NCI-H128 (cell line): Measurements from ENCODE around the gene PKD1.
"Not testable (repeated sequence)": the region's sequence is repeated elsewhere in the genome, so short reads cannot be mapped to it uniquely, and the experiment has no call there.

ENCODE experiments used
- DNase-seq: peaks from one replicate; lab custom pipeline; 2025; ENCODE audit not compliant: unreplicated experiment; lab: John Stamatoyannopoulos, UW

Gene PKD1

DNA sequence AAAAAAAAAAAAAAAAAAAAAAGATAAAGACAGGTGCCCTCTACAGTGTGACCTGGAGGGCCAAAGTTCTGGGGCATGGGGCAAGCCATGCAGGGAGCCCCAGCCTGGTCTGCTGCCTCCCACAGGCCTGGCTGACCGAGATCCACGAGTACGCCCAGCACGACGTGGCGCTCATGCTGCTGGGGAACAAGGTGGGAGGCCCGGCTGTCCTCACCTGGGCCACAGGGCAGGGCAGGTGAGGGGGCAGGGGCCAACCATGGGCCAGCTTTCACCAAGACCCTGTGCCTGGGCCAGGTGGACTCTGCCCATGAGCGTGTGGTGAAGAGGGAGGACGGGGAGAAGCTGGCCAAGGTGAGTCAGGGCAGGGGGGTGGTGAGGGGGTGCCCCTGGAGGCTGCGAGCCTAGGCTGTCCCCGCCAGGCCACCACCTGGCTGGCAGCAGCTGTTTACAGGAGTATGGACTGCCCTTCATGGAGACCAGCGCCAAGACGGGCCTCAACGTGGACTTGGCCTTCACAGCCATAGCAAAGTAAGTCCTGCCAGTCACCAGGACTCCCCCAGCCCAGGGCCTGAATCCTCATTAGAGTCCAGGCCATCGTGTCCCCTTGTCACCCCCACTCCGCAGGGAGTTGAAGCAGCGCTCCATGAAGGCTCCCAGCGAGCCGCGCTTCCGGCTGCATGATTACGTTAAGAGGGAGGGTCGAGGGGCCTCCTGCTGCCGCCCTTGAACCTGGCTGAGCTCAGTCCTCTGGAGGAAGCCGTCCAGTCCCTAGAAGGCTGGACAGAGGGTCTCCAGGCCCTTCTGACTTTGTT is 17.2 kb upstream of the PKD1 start:
- DNase-seq = no peak

DNA sequence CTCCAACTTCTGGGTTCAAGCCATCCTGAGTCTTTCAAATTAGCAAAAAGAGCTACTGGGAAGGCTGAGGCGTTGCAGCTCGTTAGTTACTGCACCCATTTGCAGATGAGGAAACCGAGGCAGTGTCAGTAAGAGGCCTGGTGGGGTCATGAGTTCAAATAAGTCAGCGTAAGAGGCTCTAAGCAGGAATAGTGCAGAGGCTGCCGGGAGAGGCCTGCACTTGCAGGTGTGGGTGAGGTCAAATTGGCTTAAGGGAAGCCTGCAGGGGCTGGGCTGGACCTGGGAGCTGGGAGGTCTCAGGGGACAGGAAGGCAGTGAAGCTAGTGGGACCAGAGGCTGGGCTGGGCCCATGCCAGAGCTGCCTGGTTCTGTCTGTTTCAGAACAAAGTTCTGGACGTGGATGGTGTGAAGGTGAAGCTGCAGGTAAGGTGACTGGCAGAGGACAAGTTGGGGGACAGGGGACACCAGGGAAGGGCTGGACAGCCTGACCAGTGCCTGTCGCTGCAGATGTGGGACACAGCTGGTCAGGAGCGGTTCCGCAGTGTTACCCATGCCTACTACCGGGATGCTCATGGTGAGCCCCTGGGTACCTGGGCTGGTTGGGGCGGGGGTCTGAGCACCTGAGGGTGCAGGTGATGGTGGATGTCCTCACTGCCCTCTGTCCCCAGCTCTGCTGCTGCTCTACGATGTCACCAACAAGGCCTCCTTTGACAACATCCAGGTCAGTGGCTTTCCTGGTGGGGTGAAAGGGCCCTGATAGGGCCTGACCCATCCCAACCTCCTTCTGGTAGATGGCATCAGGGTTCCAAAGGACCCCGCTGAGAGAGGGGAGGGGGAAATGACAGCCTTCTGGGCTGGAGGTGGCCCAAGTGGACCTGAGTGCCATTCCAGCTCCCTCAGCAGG is 15.7 kb upstream of the PKD1 start:
- DNase-seq = no peak

DNA sequence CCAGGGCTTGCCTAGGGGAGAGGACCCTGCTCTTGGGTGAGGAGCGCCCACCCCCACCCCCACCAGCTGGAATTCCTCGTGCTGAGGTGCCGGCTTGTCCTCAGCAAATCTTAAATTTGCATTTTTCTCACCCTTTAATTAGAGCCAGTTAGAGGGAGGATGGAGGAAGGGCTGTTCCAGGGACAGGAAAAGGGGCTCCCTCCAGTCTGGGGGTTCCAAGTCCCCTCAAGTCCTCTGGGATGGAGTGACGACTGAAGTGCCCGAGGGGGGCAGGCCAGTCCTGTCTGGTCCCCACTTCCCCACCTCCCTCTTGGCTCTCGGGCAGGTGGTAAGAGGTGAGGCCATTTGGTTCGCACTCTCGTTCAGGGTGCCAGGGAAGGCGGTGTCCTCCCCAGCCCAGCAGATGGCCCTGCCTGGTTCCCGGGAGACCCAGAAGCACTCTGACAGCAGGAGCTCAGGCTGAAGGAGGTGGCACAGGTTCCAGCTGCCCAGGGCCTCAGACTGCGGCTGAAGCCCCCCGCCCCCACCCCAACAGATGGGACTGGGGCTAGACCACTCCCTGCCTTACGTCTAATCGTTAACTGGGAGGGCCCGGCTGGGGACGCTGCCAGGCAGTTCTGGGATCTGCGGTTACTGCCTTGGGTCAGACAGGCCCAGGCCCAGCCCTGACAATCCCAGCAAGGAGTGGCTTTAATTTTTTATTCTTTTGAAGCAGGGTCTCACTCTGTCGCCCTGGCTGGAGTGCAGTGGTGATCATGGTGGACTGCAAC is 14.9 kb upstream of the PKD1 start:
- DNase-seq = no peak

DNA sequence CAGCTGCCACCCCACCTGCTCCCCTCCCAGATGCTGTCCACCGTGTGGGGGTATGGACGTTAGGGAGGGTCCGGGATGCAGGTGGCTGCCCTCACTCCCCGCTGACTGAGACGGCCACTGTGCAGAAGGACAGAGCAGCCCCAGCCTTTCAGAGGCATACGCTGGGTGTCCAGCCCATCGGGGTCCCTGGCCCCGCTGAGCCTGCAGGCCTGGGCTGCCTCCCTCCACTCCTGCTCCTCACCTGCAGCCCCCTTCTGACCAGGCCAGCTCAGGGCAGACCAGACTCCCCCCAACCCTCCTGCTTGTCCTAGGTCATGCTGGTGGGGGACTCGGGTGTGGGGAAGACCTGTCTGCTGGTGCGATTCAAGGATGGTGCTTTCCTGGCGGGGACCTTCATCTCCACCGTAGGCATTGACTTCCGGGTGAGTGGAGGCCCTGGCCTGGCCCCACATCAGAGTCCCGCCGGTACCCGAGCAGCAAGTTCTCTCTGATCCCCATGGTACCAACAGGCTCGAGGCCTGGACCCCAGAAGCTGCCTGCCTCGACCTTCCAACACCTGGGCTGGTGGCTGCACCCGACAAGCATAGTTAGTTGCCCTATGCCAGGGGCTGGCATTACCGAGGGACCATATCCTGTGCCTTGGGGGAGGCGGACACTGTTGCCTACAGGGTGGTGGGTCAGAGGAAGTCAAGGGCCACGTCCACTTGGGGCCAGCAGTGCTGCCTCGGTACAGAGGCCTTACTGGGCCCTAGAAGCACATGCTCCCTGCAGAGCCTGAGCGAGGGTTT is 14.1 kb upstream of the PKD1 start:
- DNase-seq = no peak

DNA sequence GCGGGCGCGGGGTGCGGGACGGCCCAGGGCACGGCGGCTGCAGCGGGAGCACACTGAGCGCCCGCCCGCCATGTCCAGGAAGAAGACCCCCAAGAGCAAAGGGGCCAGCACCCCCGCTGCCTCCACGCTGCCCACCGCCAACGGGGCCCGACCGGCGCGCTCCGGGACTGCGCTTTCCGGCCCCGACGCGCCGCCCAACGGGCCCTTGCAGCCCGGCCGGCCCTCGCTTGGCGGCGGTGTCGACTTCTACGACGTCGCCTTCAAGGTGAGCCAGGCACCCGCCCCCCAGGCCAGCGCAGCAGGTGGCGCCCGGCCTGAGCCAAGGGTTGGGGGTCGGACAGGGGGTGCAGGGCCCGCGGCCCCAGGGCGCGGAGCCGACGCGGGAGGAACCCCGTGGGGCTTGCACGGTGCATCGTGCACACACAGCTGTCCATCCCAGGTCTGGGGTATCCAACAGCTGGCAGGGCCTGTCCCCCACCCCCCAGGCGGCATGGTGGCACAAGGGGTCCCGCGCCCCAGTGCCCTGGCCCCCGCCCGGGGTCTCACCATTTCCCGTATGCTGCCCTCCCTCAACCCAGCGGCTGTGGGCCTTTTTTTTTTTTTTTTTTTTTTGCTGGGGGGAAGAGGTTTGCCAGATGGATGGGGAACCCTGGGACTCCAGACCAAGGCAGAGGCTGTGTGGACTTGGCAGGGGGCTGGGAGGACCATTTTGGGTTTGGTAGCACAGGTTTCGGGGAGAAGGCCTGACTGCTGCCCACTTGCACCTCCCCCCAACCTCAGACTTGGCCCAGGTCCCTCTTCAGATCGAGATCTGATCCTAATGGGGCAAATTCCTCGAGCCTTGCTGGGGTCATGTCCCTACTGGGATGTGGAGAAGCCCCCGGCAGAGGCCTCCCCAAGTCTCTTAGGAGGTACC is 13.3 kb upstream of the PKD1 start:
- no peak for DNase-seq

DNA sequence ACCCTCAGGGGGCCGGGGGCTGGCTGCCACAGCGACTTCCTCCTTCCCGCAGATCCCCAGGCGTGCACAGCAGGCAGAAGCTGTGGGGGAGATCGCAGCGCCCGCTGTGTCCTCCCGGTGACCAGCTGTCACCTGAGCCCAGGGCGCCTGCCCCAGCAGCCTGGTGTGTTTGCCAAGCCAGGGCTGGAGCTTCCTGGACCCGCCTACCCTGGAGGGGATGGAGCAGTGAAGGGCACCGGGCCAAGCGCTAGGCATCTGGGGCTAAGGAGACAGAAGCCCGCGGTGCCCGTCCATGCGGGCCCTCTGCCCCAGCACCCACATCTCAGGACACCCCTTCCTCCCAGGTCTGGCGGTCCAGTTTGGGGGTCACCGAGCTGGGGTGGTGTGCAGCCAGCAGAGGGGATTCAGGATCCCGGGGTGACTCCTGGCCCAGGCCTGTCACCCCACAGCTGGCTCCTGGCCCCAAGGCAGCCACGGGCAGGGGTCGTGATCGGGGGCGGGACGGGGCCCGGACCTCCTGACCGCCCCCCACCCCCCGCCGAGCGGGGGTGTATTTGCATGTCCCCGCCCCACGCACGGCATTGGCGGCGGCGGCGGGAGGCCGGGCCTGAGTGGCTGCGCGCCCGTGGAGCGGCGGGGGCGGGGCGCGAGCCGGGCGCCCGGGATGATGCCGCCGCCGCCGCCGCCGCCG is 12.4 kb upstream of the PKD1 start, which contains the start of gene RAB26:
RAB26 (plus strand) TSS at position 645 of the 691 bp plus-strand sequence. CDS start 159 bp downstream, outside the sequence.
- no peak for DNase-seq

DNA sequence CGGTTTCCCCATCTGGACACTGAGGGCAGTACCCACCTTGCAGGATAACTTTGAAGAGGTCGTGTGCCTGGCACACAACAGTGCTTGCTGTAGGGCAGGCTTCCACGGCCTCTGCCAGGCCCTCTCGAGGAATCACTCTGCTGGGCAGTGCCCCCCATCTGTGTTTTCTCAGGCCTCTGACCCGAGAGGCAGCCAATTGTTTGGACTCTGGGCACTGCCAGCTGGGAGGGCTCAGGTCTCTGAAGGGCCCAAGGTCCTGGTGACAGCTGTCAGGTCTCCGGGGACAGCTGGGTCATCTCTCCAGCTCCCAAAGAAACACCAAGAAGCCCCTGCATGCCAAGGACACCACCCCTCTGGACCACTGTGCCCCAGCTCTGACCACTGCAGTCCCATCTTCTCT is 11.7 kb upstream of the PKD1 start:
- DNase-seq = no peak

DNA sequence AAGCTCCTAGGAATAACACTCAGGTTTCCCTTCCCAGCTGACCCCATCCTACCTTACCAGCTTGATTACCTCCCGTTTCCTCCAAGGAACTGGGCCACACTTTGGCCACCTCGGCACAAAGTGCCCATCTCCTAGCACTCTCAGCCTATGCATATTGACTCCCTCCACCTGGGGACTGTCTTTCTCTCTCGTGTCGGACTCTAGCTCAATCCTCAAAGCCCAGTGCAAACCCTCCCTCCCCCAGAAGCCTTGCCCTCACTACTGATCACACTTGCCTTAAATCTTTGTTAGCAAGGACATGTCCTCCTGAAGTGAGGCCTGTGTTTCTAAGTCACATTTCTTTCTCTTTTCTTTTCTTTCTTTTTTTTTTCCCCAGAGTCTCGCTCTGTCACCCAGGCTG is 10.1 kb upstream of the PKD1 start:
- no peak for DNase-seq

DNA sequence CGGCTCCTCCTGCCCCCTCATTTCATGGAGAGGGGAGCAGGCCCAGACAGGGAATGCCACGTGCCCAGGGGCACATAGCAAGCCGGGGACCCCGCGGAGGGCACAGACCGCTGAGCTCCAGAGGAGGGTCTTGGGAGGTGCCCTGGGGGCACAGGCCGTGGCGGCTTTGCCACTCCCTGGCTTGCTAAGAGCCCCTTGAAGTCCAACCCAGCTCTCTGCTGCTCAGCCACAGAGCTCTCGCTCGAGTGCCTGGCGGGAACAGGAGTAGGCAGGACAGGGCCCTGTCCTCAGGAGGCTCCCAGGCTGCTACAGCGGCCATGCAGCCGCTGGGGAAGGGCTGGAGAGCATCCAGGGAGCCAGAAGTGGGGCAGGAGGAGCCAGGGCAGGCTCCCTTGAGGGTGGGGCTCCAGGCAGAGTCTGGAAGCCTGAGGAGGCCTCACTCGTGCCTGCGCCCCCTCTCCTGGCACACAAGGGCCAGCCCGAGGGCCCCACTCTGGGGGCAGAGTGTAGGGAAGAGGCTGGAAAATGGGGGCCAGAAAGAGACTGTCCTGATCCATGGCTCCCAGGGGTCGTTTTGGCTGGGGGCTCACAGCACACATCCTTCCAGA is 8.3 kb upstream of the PKD1 start:
- no peak for DNase-seq

DNA sequence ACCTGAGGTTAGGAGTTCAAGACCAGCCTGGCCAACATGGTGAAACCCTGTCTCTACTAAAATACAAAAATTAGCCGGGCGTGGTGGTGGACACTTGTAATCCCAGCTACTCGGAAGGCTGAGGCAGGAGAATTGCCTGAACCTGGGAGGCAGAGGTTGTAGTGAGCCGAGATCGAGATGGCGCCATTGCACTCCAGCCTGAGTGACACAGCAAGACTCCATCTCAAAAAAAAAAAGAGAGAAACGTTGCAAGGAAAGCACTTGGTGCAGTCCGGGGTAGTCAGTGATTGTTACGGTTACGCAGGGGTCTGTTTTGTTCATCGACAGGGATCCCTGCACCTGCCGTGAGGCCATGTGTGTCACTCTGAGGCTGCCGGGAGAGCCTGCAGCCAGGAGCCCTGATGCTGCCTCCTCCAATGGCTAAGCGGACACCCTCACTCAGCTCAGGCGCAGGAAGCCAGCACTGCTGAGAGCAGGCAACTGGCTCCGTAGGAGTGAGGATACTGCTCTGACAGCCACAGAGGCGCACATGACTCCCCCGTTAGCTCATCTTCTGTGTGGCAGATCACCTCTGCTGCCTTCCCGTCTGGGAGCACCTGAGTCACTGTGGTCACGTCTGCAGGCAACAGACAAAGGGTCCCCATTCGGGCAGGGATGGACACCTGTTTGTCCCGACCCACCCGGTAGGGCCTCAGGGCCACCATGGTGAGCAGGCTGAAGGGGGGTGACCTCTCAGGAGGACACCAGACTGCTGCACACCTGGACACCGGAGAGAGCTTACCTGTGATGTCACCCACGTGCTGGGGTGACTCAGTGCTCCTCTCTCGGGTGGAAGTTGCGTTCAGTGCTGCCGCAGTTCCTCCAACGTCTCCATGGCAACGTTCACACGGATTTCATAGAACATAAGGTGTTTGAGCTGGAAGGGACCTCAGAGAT is 7.5 kb upstream of the PKD1 start:
- DNase-seq = no peak

DNA sequence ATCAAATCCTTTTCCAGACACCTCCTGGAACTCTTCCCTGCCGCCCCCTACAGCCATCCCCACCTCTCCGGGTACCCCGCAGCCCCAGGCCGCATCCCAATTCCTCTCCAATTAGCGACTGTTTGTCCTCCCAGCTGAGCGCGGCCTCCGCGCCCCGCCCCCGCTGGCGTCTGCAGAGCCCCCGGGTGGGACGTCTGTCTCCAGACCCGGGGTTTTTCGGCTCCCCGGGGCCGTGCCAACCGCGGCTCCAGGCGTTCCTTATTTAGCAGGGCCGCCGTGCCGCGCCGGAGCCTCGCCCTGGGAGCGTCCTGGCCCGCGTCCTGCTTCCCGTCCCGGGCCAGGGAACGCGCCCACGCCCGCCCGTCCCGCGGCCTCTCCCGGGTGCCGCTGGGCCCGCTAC is 627 bp downstream of the PKD1 start:
- DNase-seq = not testable (repeated sequence)

DNA sequence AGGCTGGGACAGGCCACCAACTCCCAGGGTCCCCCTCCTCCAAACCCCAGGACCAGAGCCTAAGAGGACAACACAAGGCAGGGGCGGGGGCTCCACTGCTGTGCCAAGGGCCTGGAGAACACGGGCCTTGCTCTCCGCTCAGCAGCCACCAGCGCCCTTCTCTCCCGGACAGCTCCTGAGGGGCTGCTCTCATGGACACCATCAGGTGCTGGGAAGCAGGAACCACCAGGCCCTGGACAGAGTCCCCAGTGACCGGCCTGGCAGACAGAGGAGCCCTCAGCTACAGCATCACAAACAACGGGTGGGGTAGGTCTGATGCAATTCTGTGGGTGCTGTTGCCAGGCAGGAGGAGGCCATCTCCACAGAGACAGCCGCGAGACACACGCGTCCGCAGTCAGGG is 1.9 kb downstream of the PKD1 start:
- DNase-seq = not testable (repeated sequence)

DNA sequence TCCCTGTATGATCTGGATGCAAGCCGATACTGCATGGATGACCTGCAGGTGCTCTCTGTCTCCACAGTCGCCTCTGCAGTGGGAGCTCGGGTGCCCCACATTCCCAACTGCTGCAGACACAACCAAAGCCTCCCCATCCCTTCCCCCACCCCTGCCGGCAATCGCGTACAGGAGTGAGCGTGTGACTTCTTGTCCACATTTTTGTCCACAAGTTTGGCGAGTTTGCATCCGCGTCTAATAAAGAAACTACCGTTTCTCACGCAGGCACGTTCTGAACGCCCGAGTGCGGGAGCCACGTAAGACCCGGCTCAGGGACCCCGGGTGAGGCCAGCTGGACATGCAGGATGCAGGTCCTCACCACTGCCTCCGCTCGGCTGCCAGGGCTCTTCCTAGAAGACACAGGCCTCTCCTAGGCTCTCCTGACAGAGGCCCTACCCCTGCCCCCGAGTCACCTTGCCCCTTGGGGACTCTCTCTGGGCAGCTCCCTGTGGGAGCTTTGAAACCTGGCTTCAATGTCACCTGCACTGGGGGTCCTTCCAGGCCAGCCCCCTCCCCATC is 5.7 kb downstream of the PKD1 start:
- DNase-seq = not testable (repeated sequence)

DNA sequence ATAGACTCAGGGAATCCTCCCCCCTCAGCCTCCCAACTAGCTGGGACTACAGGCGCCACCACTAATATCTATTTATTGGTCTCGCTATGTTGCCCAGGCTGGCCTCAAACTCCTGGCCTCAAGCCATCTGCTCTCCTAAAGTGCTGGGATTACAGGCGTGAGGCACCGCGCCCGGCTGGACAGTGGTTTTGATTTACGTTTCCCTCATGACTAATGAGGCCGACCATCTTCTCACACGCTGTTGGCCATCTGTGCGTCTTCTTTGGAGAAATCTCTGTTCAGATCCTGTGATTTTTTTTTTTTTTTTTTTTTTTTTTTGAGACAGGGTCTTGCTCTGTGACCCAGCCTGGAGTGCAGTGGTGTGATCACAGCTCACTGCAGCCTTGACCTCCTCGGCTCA is 6.4 kb downstream of the PKD1 start:
- not testable (repeated sequence) for DNase-seq

DNA sequence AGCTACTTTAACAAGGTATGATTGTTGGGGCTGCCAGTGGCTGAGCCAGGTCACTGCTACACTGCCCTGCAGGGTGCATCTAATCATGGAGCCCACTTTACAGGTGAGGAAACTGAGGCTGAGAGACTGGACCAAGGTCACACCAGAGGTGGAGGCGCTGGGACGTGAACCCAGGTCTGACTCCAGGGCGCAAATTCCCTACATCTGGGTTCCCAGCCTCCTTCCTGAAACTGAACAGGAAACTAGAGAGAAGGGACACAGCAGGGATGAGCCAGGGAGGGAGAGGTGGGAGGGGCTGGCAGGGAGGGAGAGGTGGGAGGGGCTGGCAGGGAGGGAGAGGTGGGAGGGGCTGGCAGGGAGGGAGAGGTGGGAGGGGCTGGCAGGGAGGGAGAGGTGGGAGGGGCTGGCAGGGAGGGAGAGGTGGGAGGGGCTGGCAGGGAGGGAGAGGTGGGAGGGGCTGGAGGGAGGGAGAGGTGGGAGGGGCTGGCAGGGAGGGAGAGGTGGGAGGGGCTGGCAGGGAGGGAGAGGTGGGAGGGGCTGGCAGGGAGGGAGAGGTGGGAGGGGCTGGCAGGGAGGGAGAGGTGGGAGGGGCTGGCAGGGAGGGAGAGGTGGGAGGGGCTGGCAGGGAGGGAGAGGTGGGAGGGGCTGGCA is 7.9 kb downstream of the PKD1 start:
- not testable (repeated sequence) for DNase-seq

DNA sequence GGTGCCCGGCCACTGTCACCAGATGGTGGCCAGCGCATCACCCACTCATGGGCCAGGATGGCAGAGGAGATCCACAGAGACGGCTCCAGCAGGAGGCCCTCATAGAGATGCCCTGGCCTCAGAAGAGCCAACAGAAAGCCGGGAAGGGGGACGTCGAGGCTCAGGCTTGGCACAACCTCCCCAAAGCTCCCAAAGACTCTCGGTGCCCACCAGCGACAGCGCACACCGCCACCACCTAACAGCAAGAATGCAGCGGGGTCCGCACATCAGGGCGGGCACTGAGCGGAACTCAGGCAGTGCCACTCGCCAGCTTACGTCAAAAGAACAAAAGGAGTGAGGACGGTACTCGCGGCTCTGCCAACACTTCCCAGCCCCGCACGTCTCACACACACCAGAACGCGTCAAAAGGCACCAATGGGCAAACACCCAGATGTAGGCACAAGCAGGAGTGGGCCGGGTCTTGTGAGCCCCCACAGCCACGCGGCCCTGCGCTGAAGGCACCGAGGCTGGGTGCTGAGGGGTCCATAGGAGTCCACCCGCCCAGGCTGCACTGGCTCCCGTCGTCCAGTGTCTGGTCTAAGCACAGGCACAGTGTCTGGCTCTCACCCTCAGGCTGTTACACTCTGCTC is 8.7 kb downstream of the PKD1 start:
- not testable (repeated sequence) for DNase-seq
